GM18907 (cell line): Measurements from ENCODE around the gene ANKRD10.

ENCODE experiments used
- ATAC-seq: cut with Tn5 transposase; IDR thresholded peaks from one replicate; pipeline ENCODE4 v1.9.1; 2021; ENCODE audit warnings: mild to moderate bottlenecking, moderate library complexity; ENCODE audit not compliant: unreplicated experiment

ANKRD10 gene

GRCh38 chr13:110886870-110887596 lies 27.8 kb downstream of the ANKRD10 start:
- no peak for ATAC-seq

GRCh38 chr13:110885966-110886869 lies 28.7 kb downstream of the ANKRD10 start:
- no peak for ATAC-seq

- ATAC-seq = no peak
Measured at GRCh38 chr13:110885516-110885915, 29.4 kb downstream of the ANKRD10 start.

DNA sequence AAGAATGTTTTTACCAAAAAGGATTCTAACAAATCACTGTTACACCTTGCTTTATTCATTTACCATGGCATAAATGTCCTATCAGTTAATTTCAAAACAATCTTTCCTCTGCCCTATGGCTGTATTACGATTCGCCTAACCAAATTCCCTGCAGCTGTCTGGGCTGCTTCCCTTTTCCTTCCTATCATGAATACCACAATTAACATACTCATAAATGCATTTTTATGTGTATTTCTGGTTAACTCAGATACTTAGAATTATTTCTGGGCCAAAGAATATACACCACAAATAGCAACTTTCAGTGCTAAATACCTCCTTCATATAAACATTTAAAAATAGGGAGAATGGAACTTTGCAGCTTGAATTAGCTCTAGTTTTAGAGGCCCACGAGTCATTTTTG lies 30.4 kb downstream of the ANKRD10 start:
- ATAC-seq = no peak

DNA sequence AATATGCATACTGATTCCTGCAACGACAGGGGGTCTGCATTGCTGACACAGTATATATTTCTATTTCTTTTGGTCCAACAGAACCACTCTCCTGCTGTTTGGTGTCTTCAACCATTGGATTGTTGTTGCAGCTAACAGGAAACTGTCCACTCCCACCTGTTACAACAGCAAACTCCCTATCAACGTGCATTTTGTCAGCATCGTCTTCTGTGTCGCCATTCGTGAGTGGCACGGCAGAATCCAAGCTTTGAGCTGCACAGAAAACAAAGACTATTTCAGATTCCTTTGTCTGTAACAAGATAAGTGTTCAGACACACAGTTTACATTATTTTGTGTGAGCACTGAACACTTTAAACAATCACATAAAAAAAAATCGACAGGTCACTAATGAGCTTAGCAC lies 31.3 kb downstream of the ANKRD10 start:
- no peak for ATAC-seq

GRCh38 chr13:110882972-110883371 lies 31.9 kb downstream of the ANKRD10 start:
- no peak for ATAC-seq

GRCh38 chr13:110881839-110882627 lies 32.8 kb downstream of the ANKRD10 start:
- ATAC-seq = no peak

DNA sequence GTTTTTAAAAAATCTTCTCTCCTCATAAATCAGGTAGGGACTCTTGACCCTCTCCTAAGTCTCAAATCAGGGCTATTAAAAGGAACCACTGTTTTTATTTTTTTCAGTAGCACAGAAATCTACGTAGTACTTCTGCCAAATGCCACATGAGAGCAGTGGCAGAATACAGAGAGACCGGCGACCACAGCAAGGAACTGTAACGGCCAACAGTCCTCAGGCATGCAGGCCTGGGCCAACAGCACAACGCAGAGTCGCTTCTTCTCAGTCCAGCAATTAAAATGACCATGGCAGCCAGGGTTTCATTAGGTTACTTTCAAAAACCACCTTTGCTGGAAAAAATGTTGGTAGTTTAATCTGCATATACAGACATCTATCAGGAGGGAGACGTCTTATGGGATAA lies 34.2 kb downstream of the ANKRD10 start:
- no peak for ATAC-seq

- no peak for ATAC-seq
Measured at GRCh38 chr13:110879482-110879881, 35.4 kb downstream of the ANKRD10 start.

DNA sequence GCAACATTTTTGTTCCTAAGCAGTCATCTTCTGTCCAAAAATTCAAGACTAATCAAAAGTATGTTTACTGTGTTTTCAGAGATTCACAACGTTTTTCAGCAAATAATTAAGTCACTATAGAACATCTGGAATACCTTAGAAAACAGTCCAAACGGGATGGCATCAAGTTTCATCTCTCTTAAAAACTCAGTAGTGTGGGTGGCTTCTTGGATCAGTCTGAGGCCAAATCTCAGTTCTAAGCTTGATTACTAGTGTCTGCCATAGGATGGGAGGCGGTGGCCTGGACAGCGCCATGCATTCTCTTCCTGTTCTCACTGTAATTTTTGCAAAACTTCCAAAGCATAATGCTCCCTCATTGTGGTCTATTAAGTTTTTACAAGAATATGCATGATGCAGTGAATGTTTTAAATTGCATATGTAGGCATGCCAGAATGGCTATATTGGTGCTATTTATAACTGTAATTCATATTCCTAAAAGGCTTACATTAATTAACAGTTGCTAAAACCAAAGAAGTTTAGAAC lies 37.1 kb downstream of the ANKRD10 start:
- ATAC-seq = no peak

GRCh38 chr13:110876609-110877008 lies 38.3 kb downstream of the ANKRD10 start:
- no peak for ATAC-seq

GRCh38 chr13:110875241-110875640 lies 39.6 kb downstream of the ANKRD10 start:
- ATAC-seq = no peak

- ATAC-seq = peak; percentile 66
Measured at GRCh38 chr13:110874508-110874960, 40.3 kb downstream of the ANKRD10 start.

- ATAC-seq = peak; percentile 29
Measured at GRCh38 chr13:110873639-110874507, 41.0 kb downstream of the ANKRD10 start.

GRCh38 chr13:110872768-110873638 lies 41.9 kb downstream of the ANKRD10 start:
- no peak for ATAC-seq

DNA sequence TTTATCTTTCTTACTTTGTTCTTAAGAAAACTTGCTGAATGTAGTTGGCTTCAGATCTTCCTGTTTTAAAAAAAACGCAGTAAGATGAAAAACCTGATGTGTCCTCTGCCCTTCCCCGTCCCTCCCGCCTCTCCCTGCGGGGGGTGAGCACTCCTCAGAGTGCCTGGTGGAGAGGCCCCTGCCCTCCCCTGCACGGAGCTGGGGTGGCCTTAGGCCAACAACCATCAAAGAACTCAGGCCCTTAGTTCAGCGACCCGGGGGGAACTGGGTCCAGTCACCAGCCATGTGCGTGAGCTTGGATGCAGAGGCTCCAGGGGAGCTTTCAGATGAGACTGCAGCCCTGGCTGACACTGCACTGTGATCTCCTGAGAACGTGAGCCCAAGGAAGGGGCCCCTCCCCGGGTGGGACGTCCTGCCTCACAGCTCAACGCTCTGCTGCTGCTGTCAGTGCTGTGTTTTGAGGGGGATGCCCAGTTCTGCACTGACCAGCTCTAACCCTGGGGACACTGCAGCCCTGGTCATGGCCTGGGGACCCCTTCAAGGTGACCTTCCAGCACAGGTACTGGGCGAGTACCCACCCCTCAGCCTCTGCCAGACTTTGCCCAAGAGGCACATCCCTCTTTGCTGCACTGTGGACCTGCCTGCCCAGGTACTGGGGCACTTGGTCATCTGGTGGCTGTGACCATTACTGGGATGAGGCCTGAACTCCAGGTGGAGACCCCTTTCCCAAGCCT lies 42.7 kb downstream of the ANKRD10 start:
- ATAC-seq = no peak

DNA sequence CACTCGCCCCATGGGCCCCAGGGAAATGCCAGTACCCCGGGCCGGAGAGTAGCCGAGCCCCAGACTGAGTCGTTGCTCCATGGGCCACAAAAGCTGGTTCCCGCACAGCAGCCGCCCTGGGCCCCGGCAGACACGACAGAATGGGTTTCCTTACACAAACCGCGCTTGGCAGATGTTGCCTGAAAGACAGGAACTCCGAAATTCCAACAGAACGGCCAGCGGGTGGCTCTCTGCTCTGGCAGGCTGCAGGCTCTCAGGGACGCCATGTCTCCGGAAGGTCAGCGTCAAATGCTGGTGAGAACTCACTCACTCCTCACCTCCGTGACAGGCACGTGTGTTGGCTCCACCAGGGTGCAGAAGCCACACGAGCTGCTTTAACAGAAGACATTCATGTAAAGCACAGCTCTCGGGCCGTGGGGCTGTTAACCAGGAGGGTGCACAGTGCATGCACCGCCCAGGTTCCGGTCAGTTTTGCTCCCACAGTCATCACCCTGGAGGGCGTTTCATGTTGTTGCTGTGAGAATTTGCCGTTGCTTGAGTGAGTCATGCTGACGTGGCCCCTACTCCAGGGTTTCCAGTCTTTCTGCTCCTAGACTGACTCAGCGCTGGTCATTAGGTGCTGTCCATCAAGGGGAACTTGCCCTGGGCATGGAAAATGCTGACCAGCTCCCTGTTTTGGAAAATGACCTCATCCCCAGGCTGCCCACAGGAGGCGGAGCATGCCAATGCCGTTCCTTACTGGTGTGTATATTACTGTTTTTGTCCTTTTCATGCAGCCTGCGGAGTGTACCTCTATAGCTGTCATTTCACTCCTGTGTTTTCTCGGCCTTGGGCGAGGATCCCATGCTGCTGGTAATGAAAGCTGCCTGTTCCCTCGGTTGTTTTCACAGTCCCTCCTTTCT lies 44.8 kb downstream of the ANKRD10 start:
- ATAC-seq = no peak
